ENCODE results near the gene B3GNT2. TPM values are rescaled to one million over a fixed set of nuclear protein-coding genes. Genes with fewer than 3 reads are reported as not detected.

B3GNT2 gene
- total and polyA plus RNA-seq, 2 of the 4 experiments (the other 2 are of a cell fraction), result 5.0 to 11.1 TPM

GRCh38 chr2:62215306-62216064, 19.6 kb downstream of the B3GNT2 start:
- no TSS peak for BruUV-seq (replicated peaks)
- H3K4me2 ChIP-seq (ENCODE audit: low read depth, low read length), result no peak overlapping the region
- H4K20me1 ChIP-seq (ENCODE audit: insufficient read depth, low read length), result peaks cover 27% of the 10 kb centered on the region
- H3K23ac ChIP-seq (ENCODE audit: low read depth, low read length), result no peak overlapping the region
- dilution Hi-C loops (cut with HindIII; ENCODE audit: low sequenced_read_pairs, unreplicated experiment), result no loop called here
- in situ Hi-C loops (cut with MboI; ENCODE audit: low sequenced_read_pairs), result no loop called here
- ATAC-seq (ENCODE audit: low read depth) (no peak), DNase-seq (peak; percentile 46)
- peaks cover 25% of the 10 kb centered on the region for H3K4me1 ChIP-seq (ENCODE audit: control insufficient read depth, insufficient read depth, low read length)
- no peaks in the 10 kb centered on the region for H3K27me3 ChIP-seq (ENCODE audit: control insufficient read depth, insufficient read depth, low read length)
- ChIA-PET CTCF (interaction anchor here (1.6 kb wide), 1 partner anchor 222 kb away, joined by 3 read pairs; no protein-coding TSS in a partner anchor), POLR2A (ENCODE audit: unreplicated experiment) (no interaction called here)
- H3K56ac ChIP-seq (ENCODE audit: extremely low read depth, insufficient read depth, low read length), result no peak overlapping the region
- H3K4ac ChIP-seq (ENCODE audit: low read depth, low read length), result no peak overlapping the region
- no peak overlapping the region for H2BK5ac ChIP-seq (ENCODE audit: low read depth, low read length, poor library complexity, severe bottlenecking)
- no peak overlapping the region for H3K4me3 ChIP-seq (ENCODE audit: insufficient read depth, low read depth, low read length)
- H3K36me3 ChIP-seq (ENCODE audit: control insufficient read depth, insufficient read depth, low read length), result no peaks in the 10 kb centered on the region
- intact Hi-C loops (cut with micrococcal nuclease), result no loop called here
- peaks cover 15% of the 10 kb centered on the region for H3K9me1 ChIP-seq (ENCODE audit: insufficient read depth, low read length)
- peaks cover 34 to 60% of the 10 kb centered on the region in 2 experiments for H3K79me1 ChIP-seq (ENCODE audit: low read depth in 1 of 2, low read length in 2 of 2)
- H3K14ac ChIP-seq (replicated peaks; ENCODE audit: low read depth, low read length), result no peak overlapping the region
- no peak overlapping the region for H3K27ac ChIP-seq (ENCODE audit: insufficient read depth, low read length)
- H2AK9ac ChIP-seq (replicated peaks; ENCODE audit: low read depth, low read length, poor library complexity), result peak overlapping the region; percentile 8
- H4K91ac ChIP-seq (ENCODE audit: insufficient read depth, low read depth, low read length), result no peak overlapping the region
- H2BK120ac ChIP-seq (ENCODE audit: low read depth, low read length), result no peak overlapping the region
- WGBS, 2 experiments (ENCODE audit: extremely low coverage in 2 of 2, insufficient read length in 1 of 2), result 65% methylated on average over 3 of the region's 11 CpGs; no CpG with 5 or more reads in 1 of the 2 experiments
- H3K9ac ChIP-seq (ENCODE audit: low read depth, low read length), result no peak overlapping the region
- H2AFZ ChIP-seq (replicated peaks; ENCODE audit: low read length, poor library complexity), result no peak overlapping the region
- H3K9me3 ChIP-seq (ENCODE audit: control insufficient read depth, insufficient read depth, low read length), result peaks cover 3% of the 10 kb centered on the region; the same call in 1 of the 2 replicates
- no peak overlapping the region for H3K18ac ChIP-seq (ENCODE audit: low read depth, low read length)
- H2BK15ac ChIP-seq (ENCODE audit: low read depth, low read length), result no peak overlapping the region
- no peak overlapping the region for H4K5ac ChIP-seq (ENCODE audit: low read depth, low read length)
- H4K8ac ChIP-seq (ENCODE audit: low read depth in 2 of 2, low read length in 2 of 2), result no peak overlapping the region
- H2AK5ac ChIP-seq (ENCODE audit: low read depth, low read length), result no peak overlapping the region
- H2BK20ac ChIP-seq (ENCODE audit: low read depth, low read length), result no peak overlapping the region
- no peak for TF ChIP-seq RAD21 (IDR thresholded peaks at IDR 0.05; ENCODE audit: low read length)
- TF ChIP-seq POLR2A (IDR thresholded peaks at IDR 0.05; ENCODE audit: low read depth, low read length), result no peak
- no peak for TF ChIP-seq RFX5 (IDR thresholded peaks at IDR 0.05; ENCODE audit: low read depth, low read length)
- TF ChIP-seq FOS (IDR thresholded peaks at IDR 0.05; ENCODE audit: low read depth, low read length), result no peak
